ENCODE measurements around the gene NDUFV1.
"Not testable (repeated sequence)": the region's sequence is repeated elsewhere in the genome, so short reads cannot be mapped to it uniquely, and the experiment has no call there.

Gene NDUFV1

DNA sequence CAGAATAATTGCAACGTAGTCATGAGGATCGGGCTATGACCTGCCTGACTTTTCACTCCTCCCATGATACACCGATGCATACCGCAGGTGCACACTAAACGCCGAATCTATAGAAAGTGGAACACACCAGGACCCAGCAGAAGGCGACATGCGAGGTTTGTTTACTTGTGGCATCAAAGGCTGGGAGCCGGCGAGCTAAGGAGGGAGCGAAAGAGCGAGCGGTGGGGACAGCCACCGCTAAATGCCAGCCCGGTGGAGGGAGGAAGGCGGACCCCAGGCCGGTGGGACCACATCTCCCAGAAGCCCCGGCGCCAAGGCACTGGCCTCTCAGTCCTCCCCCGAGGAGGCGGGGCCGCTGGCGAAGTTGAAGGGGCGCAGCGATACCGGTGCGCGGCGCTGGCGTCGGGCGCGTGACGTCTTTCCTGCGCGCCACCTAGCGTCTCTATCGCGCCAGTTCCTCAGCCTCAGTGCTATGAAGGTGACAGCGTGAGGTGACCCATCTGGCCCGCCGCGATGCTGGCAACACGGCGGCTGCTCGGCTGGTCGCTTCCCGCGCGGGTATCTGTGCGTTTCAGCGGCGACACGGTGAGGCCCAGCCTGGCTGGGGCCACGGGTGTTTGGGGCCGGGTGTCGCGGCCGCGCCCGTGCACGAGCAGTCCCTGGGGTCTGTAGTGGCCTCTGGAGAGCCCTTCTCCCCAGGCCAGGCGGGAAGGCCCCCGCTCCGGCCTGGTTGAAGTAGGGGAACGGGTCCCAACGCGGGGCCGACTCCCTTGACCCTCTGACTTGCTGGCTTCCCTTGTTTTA lies at the start of gene NDUFV1:
Gene NDUFV1, plus strand, starts transcription at position 445 of the 804 bp plus-strand sequence. Its CDS starts 69 bp downstream, at position 514.
- DNase-seq: peak; percentile 95

GRCh38 chr11:67558084-67558772 lies 48.5 kb upstream of the NDUFV1 start:
- DNase-seq: no peak

GRCh38 chr11:67561971-67562619 lies 44.6 kb upstream of the NDUFV1 start:
- DNase-seq: no peak

GRCh38 chr11:67562963-67563704 lies 43.6 kb upstream of the NDUFV1 start:
- DNase-seq: no peak

- DNase-seq: not testable (repeated sequence)
These were observed 43.0 kb upstream of the NDUFV1 start for GRCh38 chr11:67563705-67564114.

GRCh38 chr11:67564230-67564629 lies 42.5 kb upstream of the NDUFV1 start:
- no peak for DNase-seq

DNA sequence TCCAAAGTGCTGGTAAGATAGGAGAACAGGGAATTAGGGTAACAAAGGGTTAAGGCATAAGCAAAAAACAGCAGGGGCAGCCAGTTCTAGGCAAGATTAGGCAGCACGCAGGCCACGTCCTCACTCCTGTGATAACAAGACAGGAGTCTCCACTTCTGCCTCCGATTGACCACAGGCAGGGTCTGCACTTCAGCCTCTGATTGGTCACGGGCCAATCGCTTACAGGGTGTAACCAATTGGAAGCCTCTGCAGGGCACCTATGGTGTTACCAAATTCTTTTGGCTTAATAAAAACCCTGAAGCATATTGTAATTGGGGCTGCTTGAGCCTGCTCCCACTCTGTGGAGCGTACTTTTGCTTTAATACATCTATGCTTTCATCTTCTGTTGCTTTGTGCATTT lies 35.3 kb upstream of the NDUFV1 start:
- DNase-seq: no peak

- DNase-seq: no peak
These were observed 34.4 kb upstream of the NDUFV1 start for GRCh38 chr11:67572305-67572704.

DNA sequence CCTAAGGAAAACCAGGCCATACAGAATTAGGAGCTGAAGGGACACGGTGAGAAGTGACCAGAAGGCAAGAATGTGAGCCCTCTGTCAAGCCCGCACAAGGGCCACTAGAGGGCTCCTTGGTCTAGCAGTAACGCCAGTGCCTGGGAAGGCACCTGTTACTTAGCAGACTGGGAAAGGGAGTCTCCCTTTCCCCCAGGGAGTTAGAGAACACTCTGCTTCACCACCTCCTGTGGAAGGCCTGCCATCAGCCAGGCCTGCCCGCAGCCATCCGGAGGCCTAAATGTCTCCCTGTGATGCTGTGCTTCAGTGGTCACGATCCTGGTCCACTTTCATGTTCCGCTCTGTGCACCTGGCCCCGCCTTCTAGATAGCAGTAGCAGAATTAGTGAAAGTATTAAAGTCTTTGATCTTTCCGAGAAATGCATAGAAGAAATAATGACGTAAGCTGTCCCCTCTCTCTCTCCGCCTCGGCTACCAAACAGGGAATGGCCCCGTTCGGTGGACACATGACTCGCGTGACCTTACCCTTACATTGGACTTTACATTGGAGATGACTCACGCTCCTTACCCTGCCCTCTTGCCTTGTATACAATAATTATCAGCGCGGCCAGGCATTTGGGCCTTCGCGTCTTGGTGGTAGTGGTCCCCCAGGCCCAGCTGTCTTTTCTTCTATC lies 33.9 kb upstream of the NDUFV1 start:
- DNase-seq: no peak

- DNase-seq: no peak
These were observed 31.8 kb upstream of the NDUFV1 start for GRCh38 chr11:67574938-67575337.

GRCh38 chr11:67576735-67577475 lies 29.8 kb upstream of the NDUFV1 start:
- no peak for DNase-seq

GRCh38 chr11:67577951-67578350 lies 28.8 kb upstream of the NDUFV1 start:
- no peak for DNase-seq

- DNase-seq: no peak
These were observed 25.3 kb upstream of the NDUFV1 start for GRCh38 chr11:67581469-67581868.

GRCh38 chr11:67582011-67582410 lies 24.7 kb upstream of the NDUFV1 start:
- DNase-seq: no peak

DNA sequence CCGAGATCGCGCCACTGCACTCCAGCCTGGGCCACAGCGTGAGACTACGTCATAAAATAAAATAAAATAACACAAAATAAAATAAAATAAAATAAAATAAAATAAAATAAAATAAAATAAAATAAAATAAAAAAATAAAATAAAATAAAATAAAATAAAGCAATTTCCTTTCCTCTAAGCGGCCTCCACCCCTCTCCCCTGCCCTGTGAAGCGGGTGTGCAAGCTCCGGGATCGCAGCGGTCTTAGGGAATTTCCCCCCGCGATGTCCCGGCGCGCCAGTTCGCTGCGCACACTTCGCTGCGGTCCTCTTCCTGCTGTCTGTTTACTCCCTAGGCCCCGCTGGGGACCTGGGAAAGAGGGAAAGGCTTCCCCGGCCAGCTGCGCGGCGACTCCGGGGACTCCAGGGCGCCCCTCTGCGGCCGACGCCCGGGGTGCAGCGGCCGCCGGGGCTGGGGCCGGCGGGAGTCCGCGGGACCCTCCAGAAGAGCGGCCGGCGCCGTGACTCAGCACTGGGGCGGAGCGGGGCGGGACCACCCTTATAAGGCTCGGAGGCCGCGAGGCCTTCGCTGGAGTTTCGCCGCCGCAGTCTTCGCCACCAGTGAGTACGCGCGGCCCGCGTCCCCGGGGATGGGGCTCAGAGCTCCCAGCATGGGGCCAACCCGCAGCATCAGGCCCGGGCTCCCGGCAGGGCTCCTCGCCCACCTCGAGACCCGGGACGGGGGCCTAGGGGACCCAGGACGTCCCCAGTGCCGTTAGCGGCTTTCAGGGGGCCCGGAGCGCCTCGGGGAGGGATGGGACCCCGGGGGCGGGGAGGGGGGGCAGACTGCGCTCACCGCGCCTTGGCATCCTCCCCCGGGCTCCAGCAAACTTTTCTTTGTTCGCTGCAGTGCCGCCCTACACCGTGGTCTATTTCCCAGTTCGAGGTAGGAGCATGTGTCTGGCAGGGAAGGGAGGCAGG lies 23.2 kb upstream of the NDUFV1 start, which contains the start of gene GSTP1:
Gene GSTP1, plus strand, starts transcription at position 566 of the 958 bp plus-strand sequence. Its CDS starts 32 bp downstream, at position 598.
- peak; percentile 69 to 71 for DNase-seq

- DNase-seq: no peak
These were observed 22.4 kb upstream of the NDUFV1 start for GRCh38 chr11:67584205-67584880.

DNA sequence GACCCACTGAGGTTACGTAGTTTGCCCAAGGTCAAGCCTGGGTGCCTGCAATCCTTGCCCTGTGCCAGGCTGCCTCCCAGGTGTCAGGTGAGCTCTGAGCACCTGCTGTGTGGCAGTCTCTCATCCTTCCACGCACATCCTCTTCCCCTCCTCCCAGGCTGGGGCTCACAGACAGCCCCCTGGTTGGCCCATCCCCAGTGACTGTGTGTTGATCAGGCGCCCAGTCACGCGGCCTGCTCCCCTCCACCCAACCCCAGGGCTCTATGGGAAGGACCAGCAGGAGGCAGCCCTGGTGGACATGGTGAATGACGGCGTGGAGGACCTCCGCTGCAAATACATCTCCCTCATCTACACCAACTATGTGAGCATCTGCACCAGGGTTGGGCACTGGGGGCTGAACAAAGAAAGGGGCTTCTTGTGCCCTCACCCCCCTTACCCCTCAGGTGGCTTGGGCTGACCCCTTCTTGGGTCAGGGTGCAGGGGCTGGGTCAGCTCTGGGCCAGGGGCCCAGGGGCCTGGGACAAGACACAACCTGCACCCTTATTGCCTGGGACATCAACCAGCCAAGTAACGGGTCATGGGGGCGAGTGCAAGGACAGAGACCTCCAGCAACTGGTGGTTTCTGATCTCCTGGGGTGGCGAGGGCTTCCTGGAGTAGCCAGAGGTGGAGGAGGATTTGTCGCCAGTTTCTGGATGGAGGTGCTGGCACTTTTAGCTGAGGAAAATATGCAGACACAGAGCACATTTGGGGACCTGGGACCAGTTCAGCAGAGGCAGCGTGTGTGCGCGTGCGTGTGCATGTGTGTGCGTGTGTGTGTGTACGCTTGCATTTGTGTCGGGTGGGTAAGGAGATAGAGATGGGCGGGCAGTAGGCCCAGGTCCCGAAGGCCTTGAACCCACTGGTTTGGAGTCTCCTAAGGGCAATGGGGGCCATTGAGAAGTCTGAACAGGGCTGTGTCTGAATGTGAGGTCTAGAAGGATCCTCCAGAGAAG lies 21.6 kb upstream of the NDUFV1 start:
- no peak for DNase-seq

GRCh38 chr11:67585911-67586310 lies 20.8 kb upstream of the NDUFV1 start:
- no peak for DNase-seq

All from activated CD4-positive, alpha-beta T cell treated with anti-CD3 and anti-CD28 coated beads, Interleukin-2, amount 50 U/mL, for 4 hours (primary cell).